ENCODE results near the gene NSMF. TPM values are rescaled to one million over a fixed set of nuclear protein-coding genes. Genes with fewer than 3 reads are reported as not detected.

NSMF gene
- total RNA-seq, 2 donors from 2014 or later: 42.4 to 128 TPM

- Histone ChIP-seq H3K36me3 (no peaks in the 10 kb centered on the region), H3K27ac (no peak overlapping the region), H3K4me3 (no peak overlapping the region), H3K4me1 (replicated peaks) (peaks cover under 1% of the 10 kb centered on the region), H3K27me3 (replicated peaks; ENCODE audit: insufficient read depth) (no peaks in the 10 kb centered on the region), H3K9me3 (no peaks in the 10 kb centered on the region)
- 77% methylated on average over 41 of the region's 41 CpGs for WGBS
- intact Hi-C loops (cut with DNase I): no loop called here
- no peak for DNase-seq (ENCODE audit: low spot score)
- TF ChIP-seq POLR2A (IDR thresholded peaks at IDR 0.05): no peak
Measured at GRCh38 chr9:137487454-137488326, 28.6 kb upstream of the NSMF start.

GRCh38 chr9:137486545-137487453 lies 27.7 kb upstream of the NSMF start:
- DNase-seq (ENCODE audit: low spot score): no peak
- intact Hi-C loops (cut with DNase I): no loop called here
- TF ChIP-seq POLR2A (IDR thresholded peaks at IDR 0.05): no peak
- no peak for TF ChIP-seq POLR2AphosphoS5 (IDR thresholded peaks at IDR 0.05)
- TF ChIP-seq CTCF (IDR thresholded peaks at IDR 0.05): no peak
- Histone ChIP-seq H3K4me1 (replicated peaks) (peaks cover 4% of the 10 kb centered on the region), H3K4me3 (no peak overlapping the region), H3K27ac (no peak overlapping the region), H3K36me3 (no peaks in the 10 kb centered on the region), H3K27me3 (replicated peaks; ENCODE audit: insufficient read depth) (no peaks in the 10 kb centered on the region), H3K9me3 (no peaks in the 10 kb centered on the region)
- WGBS: 90% methylated on average over 35 of the region's 35 CpGs

- intact Hi-C loops (cut with DNase I): no loop called here
- no peak for DNase-seq (ENCODE audit: low spot score)
- no peaks in the 10 kb centered on the region for H3K36me3 ChIP-seq
- no peak for TF ChIP-seq POLR2A (IDR thresholded peaks at IDR 0.05)
- TF ChIP-seq CTCF (IDR thresholded peaks at IDR 0.05): no peak
- TF ChIP-seq POLR2AphosphoS5 (IDR thresholded peaks at IDR 0.05): no peak
- 97% methylated on average over 15 of the region's 15 CpGs for WGBS
- no peaks in the 10 kb centered on the region for H3K27me3 ChIP-seq (replicated peaks; ENCODE audit: insufficient read depth)
- H3K27ac ChIP-seq: no peak overlapping the region
- H3K4me1 ChIP-seq (replicated peaks): peaks cover 4% of the 10 kb centered on the region
- no peak overlapping the region for H3K4me3 ChIP-seq
- H3K9me3 ChIP-seq: no peaks in the 10 kb centered on the region
Measured at GRCh38 chr9:137486141-137486490, 27.0 kb upstream of the NSMF start.

GRCh38 chr9:137485343-137486140 lies 26.4 kb upstream of the NSMF start:
- Histone ChIP-seq H3K9me3 (no peaks in the 10 kb centered on the region), H3K36me3 (no peaks in the 10 kb centered on the region), H3K4me1 (replicated peaks) (peaks cover 4% of the 10 kb centered on the region), H3K4me3 (no peak overlapping the region), H3K27me3 (replicated peaks; ENCODE audit: insufficient read depth) (no peaks in the 10 kb centered on the region), H3K27ac (peak overlapping the region in 1 of 2 donors; percentile 51)
- TF ChIP-seq CTCF (IDR thresholded peaks at IDR 0.05): no peak
- TF ChIP-seq POLR2AphosphoS5 (IDR thresholded peaks at IDR 0.05): peak; percentile 27
- no peak for TF ChIP-seq POLR2A (IDR thresholded peaks at IDR 0.05)
- 81% methylated on average over 23 of the region's 26 CpGs for WGBS
- no peak for DNase-seq (ENCODE audit: low spot score)
- intact Hi-C loops (cut with DNase I): no loop called here
